Thoracic aorta (tissue), 2 donors: ENCODE measurements around the gene EGFL6. TPM values are rescaled to one million over a fixed set of nuclear protein-coding genes. Genes with fewer than 3 reads are reported as not detected.
A peak's percentile ranks its signal among the peaks of the same experiment; 100 is the strongest.

ENCODE experiments used
- ATAC-seq: fragments of 150-250 bp; one replicate; pipeline ENCODE4 v1.8.0; 2017; ENCODE audit warnings: low read depth; ENCODE audit not compliant: insufficient number of reproducible peaks, low FRiP score
- DNase-seq: peaks from one replicate; pipeline ENCODE4 v3.0.0-alpha.2; 2020; ENCODE audit warnings: low spot score
- H3K27ac ChIP-seq, 2 donors: fragments of 200-600 bp; sonication (generic); 1 replicate in 1 of 2; 2 replicates in 1 of 2; pipeline ENCODE4 v1.5.1; 2016; ENCODE audit warnings: mild to moderate bottlenecking in 2 of 2, moderate library complexity in 2 of 2
- H3K27me3 ChIP-seq: fragments of 200-600 bp; sonication (generic); replicated peaks from 2 replicates; pipeline ENCODE4 v1.6.0; 2016; ENCODE audit warnings: mild to moderate bottlenecking; ENCODE audit not compliant: insufficient read depth
- H3K36me3 ChIP-seq: fragments of 200-600 bp; sonication (generic); one replicate; pipeline ENCODE4 v1.5.1; 2016
- H3K4me1 ChIP-seq, 2 donors: fragments of 200-600 bp; sonication (generic); 1 replicate in 1 of 2; 2 replicates in 1 of 2; pipeline versions ENCODE4 v1.5.1 to v1.6.0; 2016; ENCODE audit warnings: low read depth in 2 of 2, mild to moderate bottlenecking in 1 of 2; ENCODE audit not compliant: control insufficient read depth in 1 of 2
- H3K4me3 ChIP-seq: fragments of 200-600 bp; sonication (generic); 2 replicates; pipeline ENCODE4 v1.5.1; 2016; ENCODE audit warnings: mild to moderate bottlenecking
- H3K9me3 ChIP-seq: fragments of 200-600 bp; sonication (generic); 2 replicates; pipeline ENCODE4 v1.5.1; 2016
- CTCF ChIP-seq: fragments of 200-600 bp; sonication (generic); IDR thresholded peaks from one replicate; pipeline ENCODE4 v1.5.1; 2019; ENCODE audit warnings: antibody characterized with exemption
- total RNA-seq, 2 donors: library from RNA; depleted of rRNA; stranded (reverse); fragments of >200 nt; gene quantifications; one replicate each; pipeline versions ENCODE4 v1.1.0 to v1.2.3, GENCODE V29; 2016

Gene EGFL6
- total RNA-seq, 2 donors from 2014 or later: not detected

GRCh38 chrX:13658602-13659001, 89.2 kb downstream of the EGFL6 start:
- ATAC-seq: no peak
- no peaks in the 10 kb centered on the region for H3K27me3 ChIP-seq

GRCh38 chrX:13659063-13659462, 89.7 kb downstream of the EGFL6 start:
- ATAC-seq: no peak

More at GRCh38 chrX:13658602-13659001, 89.2 kb downstream of the EGFL6 start:
- H3K27ac ChIP-seq: peak overlapping the region in 1 of 2 donors; percentile 47
- no peaks in the 10 kb centered on the region for H3K9me3 ChIP-seq
- H3K36me3 ChIP-seq: no peaks in the 10 kb centered on the region
- peak; percentile 46 for TF ChIP-seq CTCF
- H3K4me3 ChIP-seq: peak overlapping the region; percentile 43
- peaks cover 2 to 11% of the 10 kb centered on the region in 2 donors for H3K4me1 ChIP-seq
- DNase-seq: no peak

GRCh38 chrX:13661735-13662288, 92.4 kb downstream of the EGFL6 start:
- Histone ChIP-seq H3K27ac (peak overlapping the region; percentile 28 to 43), H3K4me1 (peaks cover 6 to 23% of the 10 kb centered on the region in 2 donors), H3K36me3 (no peaks in the 10 kb centered on the region), H3K27me3 (no peaks in the 10 kb centered on the region), H3K9me3 (no peaks in the 10 kb centered on the region), H3K4me3 (peak overlapping the region; percentile 45)
- ATAC-seq (no peak), DNase-seq (no peak)
- no peak for TF ChIP-seq CTCF

More at GRCh38 chrX:13659063-13659462, 89.7 kb downstream of the EGFL6 start:
- H3K9me3 ChIP-seq: no peaks in the 10 kb centered on the region
- H3K27ac ChIP-seq: peak overlapping the region in 1 of 2 donors; percentile 47
- no peak for TF ChIP-seq CTCF
- no peak for DNase-seq
- H3K4me3 ChIP-seq: peak overlapping the region; percentile 43
- H3K36me3 ChIP-seq: no peaks in the 10 kb centered on the region
- no peaks in the 10 kb centered on the region for H3K27me3 ChIP-seq
- H3K4me1 ChIP-seq: peaks cover 0 to 11% of the 10 kb centered on the region in 2 donors

GRCh38 chrX:13662355-13662791, 93.0 kb downstream of the EGFL6 start:
- H3K4me3 ChIP-seq: peak overlapping the region; percentile 45

GRCh38 chrX:13664020-13664419, 94.6 kb downstream of the EGFL6 start:
- peak overlapping the region; percentile 27 to 43 for H3K27ac ChIP-seq
- H3K4me3 ChIP-seq: no peak overlapping the region
- no peaks in the 10 kb centered on the region for H3K36me3 ChIP-seq
- H3K27me3 ChIP-seq: no peaks in the 10 kb centered on the region
- no peak for ATAC-seq
- DNase-seq: no peak
- no peaks in the 10 kb centered on the region for H3K9me3 ChIP-seq
- no peak for TF ChIP-seq CTCF
- H3K4me1 ChIP-seq: peaks cover 6 to 30% of the 10 kb centered on the region in 2 donors

More at GRCh38 chrX:13662355-13662791, 93.0 kb downstream of the EGFL6 start:
- Histone ChIP-seq H3K9me3 (no peaks in the 10 kb centered on the region), H3K27me3 (no peaks in the 10 kb centered on the region), H3K4me1 (peaks cover 6 to 29% of the 10 kb centered on the region in 2 donors), H3K27ac (peak overlapping the region; percentile 28 to 43), H3K36me3 (no peaks in the 10 kb centered on the region)
- ATAC-seq (no peak), DNase-seq (no peak)
- TF ChIP-seq CTCF: no peak
